ENCODE measurements around the gene SLC22A3.

DNA sequence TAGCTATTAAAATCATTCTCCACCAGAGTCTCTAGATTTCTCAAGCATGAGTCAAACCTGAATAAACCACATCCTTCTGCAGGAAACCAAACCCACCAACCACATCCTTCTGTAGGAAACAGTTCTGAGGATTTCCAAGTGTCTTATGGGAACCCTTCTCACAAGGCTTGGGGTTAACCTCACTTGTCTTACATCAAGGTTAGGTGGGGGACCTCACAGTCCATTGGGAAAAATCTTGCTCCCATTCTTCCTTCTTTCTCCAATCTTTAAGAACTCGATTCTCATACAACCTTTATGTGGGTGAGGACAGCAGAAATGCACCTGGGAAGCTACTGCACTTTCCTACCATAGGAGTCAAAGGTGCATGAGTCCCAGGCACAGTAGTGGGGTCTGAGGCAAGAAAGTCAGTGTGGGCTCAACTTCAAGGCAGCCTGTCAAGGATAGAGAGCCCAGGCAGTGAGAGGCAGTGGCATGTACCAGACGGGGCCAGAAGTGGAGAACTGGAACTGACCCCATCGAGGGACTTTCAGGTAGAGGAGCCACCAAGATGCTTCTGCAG lies 114.5 kb downstream of the SLC22A3 start:
- TF ChIP-seq ZNF384 (IDR thresholded peaks at IDR 0.05) (no peak), ELF4 (IDR thresholded peaks at IDR 0.05) (no peak), NFRKB (IDR thresholded peaks at IDR 0.05) (no peak), BHLHE40 (IDR thresholded peaks at IDR 0.05; ENCODE audit: borderline replicate concordance) (no peak), FOXK2 (IDR thresholded peaks at IDR 0.05) (no peak), FOXA1 (IDR thresholded peaks at IDR 0.05) (no peak), SP1 (IDR thresholded peaks at IDR 0.05) (no peak), CTBP1 (IDR thresholded peaks at IDR 0.05; ENCODE audit: borderline replicate concordance) (no peak), L3MBTL2 (conservative IDR thresholded peaks at IDR 0.05) (no peak), SUZ12 (IDR thresholded peaks at IDR 0.05) (no peak)
